HG03066 (cell line): ENCODE data around the gene XRCC5.
A peak's percentile ranks its signal among the peaks of the same experiment; 100 is the strongest.

Experiments
- ATAC-seq: cut with Tn5 transposase; IDR thresholded peaks from one replicate; pipeline ENCODE4 v1.9.1; 2021; ENCODE audit warnings: low read depth; ENCODE audit not compliant: unreplicated experiment

The XRCC5 gene

GRCh38 chr2:216083464-216084281 lies 25.5 kb upstream of the XRCC5 start:
- no peak for ATAC-seq

DNA sequence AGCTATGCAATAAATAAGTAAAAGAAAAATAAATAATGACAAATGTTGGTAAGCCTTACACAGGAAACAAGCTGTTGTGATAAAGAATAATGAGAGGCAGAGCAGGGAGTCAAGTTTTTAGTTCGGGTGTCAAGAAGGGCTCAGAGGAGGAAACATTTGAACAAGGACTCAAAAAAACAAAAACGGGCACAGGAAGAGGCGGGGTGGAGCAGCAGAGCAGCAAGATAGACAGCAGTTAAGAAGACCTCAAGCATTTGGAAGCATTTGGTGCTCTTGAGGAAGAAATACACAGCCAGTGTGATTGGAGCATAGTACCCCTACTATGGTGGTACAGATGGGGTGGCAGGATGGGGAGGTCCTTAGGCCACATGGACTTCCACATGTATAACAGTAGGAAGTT lies 24.6 kb upstream of the XRCC5 start:
- no peak for ATAC-seq

DNA sequence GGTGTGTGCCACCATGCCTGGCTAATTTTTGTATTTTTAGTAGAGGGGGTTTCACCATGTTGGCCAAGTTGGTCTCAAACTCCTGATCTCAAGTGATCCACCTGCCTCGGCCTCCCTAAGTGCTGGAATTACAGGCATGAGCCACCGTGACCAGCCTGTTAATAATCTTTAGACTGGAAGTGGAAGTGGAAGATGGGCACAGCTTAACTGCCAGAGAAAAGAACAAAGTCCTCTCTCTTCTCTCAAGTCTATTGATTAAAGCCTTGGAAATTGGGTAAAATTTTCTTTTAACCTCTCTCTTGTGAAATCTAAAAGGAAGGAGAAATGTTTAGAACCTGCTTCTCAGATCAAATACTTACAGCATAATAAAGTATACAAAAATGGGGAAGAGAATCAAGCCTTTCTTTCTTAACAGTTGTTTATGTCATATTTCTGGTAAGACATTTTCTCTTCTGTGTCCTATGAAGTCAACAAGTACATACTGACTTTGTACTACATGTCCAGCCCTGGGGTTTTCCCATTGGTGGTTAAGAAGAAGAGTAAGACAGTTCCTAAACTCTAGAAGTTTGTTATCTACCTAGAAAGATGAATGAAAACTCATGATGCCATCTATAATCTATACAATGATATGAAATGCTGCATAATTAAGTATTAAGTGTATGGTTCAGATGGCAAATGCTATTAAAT lies 22.8 kb upstream of the XRCC5 start:
- ATAC-seq = no peak

DNA sequence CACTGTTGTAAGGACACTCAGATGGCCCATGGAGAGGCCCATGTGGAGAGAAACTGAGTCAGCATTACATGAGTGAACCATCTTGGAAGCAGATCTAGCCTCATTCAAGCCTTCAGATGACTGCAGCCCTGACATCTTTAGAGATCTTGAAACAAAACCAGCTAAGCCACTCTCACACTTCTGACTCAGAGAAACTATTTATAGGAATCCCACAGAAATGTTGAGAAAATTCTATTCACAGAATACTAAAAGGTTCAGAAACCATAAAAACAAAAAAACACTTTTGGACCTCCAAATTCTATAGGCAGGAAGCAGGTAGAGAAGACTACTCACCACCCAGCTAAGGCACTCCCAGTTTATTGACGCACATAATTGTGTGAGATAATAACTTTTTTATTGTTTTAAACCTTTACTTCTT lies 18.8 kb upstream of the XRCC5 start:
- ATAC-seq = peak; percentile 79

DNA sequence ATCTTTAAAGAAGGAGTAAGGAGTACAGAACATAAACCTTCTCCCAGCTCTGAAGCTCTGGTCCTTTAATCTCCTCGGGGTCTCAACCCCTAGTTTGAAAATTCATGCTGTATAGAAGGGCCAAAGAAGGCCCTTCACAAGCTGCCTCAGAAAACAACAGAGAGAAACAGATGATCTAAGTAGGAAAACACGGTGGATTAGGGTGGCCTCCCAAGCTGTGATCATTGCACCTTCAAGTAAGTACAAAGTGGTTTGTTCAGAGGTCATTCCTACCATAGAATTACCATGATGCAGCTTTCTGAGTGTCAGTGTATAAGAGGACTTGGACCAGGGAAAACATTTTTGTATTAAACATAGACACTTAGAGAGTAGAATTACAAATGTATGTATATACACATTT lies 16.5 kb upstream of the XRCC5 start:
- no peak for ATAC-seq

GRCh38 chr2:216094701-216095100 lies 14.4 kb upstream of the XRCC5 start:
- ATAC-seq = no peak

DNA sequence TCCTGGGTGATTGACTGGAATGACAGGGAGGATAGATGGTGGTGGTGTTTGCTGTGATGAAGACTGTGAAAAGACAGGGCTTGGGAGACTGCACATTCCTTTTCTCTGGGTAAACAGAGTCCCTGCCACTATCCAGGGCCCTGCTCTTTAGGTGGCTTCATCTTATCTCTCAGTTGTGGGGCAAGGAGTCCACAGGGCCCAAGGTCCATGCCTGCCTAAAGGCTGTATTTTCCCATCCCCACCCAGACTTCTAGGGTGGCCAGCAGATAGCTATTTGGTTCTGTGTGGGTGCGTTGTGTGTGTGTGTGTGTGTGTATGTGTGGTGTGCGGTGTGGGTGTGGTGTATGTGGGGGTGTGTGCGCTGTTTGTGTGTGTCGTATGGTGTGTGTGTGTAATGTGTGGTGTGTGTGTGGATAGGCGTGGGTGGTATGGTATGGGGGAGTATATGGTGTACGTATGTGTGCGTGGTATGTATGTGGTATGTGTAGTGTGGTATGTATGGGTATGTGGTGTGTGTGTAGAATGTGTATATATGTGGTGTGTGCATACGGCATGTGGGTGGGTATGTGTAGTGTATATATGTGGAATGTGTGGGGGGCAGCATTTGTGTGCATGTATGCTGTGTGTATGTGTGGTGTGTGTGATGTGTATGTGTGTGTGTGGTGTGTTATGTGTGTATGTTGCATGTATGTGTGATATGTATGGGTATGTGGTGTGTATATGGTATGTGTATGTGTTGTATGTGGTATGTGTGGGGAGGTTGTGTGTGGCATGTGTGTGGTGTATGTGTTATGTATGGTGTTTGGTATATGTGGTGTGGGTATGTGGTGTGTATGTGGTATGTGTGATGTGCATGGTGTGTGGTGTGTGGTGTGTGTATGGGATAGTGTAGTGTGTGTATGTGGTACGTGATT lies 10.5 kb upstream of the XRCC5 start:
- no peak for ATAC-seq

DNA sequence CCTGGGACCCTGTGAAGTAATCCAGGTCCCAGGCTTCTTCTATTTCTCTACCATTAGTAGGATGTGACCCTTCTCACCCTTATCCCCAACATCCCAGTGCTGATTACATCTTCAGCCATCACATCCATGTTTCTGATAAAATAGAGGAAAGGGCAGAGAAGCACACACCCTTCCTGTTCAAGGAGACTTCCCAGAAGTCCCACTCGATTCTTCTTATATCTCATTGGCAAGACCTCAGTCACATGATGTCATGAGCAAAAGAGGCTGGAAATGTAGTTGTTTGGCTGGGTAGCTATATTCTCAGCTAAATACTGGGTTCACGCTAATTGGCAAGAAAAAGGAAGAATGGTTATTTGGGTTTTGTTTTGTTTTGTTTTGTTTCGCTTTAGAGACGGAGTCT lies 8.0 kb upstream of the XRCC5 start:
- no peak for ATAC-seq

DNA sequence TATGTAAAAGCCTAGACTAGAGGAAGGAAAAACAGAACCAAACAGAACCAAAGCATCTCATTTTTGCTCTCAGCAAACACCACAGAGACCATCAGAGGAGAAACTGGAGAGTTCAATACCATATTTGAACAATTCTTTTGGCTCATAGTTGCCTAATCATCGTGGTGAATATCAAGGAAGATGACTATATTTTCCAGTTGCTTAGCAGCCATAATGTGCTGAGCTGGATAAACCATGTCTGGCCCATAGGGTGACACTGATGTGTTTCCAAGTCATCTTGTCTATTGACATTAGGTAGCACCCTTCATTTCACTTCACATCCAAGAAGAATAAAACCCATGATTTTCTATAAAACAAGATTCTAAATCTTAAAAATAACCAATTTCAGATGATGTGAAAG lies 5.9 kb upstream of the XRCC5 start:
- ATAC-seq = no peak

GRCh38 chr2:216104691-216105090 lies 4.5 kb upstream of the XRCC5 start:
- ATAC-seq = no peak

DNA sequence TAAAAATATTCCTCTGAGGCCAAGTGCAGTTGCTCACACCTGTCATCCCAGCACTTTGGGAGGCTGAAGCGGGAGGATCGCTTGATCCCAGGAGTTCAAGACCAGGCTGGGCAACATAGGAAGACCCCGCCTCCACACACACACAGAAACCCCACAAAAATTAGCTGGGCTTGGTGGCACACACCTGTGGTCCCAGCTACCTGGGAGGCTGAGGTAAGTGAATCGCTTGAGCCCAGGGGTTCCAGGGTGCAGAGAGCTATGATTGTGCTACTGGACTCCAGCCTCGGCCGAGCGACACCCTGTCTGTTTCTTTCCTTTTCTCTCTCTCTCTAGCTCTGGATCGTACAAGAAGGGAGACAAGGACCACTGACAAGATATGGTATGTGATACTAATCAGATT lies 1.8 kb upstream of the XRCC5 start:
- no peak for ATAC-seq

GRCh38 chr2:216107760-216108159 lies 1.4 kb upstream of the XRCC5 start:
- no peak for ATAC-seq

DNA sequence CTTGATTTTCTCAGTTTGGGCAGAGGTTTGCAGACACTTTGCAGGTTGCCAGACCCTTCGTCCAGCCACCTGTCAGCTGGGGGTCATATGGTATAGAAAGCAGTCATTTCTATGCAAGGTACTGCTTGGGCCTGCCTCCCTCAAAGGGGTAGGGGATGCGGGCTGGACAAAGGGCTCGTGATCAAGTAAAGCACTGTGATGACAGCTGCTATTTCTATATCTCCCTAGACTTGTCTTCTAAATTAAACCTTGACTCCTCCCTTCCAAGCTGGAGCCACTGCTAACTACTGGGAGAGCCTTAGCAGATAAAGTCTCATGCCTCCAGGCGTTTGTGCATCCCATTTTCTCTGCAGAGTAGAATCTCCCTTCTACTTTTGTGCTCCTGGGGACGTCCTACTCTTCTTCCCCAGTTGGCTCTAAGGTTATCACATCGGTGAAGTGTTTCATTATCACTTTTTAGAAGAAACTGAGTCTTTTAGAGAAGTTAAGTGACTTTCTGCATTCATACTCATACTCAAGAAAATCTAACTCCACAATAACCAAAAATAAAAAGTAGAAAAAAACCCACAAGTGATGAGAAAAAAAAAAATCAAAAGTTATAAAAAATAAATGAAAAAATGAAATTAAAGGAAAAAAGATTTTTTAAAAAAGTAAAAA lies 710 bp upstream of the XRCC5 start:
- no peak for ATAC-seq

GRCh38 chr2:216109962-216110614 lies 940 bp downstream of the XRCC5 start:
- no peak for ATAC-seq

DNA sequence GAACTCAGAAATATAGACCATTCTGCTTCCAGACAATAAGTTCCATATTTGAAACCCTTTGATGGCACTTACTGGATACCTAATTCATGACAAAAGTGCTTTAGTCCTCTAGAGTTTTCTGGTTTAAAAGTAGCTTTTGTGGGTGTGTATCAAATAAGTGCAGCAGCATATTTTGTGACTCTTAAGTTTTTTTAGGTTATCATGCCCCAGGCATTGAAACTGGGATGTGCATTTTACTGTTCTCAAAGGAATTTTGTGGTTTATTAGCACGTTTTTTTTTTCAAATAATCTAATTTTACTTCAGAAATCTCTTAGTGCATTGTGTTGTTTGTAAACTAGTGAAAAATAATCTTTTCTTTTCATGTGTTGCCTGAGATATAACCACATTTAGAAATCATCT lies 1.5 kb downstream of the XRCC5 start:
- ATAC-seq = no peak

DNA sequence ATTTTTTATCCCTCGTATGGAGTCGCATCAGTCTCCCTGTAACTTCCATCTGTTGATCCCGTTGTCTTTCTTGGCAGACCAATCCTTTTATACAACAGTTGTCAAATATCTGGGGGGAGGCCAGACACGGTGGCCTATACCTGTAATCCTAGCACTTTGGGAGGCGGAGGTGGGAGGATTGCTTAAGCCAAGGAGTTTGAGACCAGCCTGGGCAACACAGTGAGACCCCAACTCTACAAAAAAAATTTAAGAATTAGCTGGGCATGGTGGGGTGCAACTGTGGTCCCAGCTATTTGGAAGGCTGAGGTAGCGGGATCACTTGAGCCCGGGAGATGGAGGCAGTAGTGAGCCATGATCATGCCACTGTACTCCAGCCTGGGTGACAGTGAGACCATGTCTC lies 2.0 kb downstream of the XRCC5 start:
- ATAC-seq = no peak

- ATAC-seq = no peak
Measured at GRCh38 chr2:216112926-216113325, 3.8 kb downstream of the XRCC5 start.

DNA sequence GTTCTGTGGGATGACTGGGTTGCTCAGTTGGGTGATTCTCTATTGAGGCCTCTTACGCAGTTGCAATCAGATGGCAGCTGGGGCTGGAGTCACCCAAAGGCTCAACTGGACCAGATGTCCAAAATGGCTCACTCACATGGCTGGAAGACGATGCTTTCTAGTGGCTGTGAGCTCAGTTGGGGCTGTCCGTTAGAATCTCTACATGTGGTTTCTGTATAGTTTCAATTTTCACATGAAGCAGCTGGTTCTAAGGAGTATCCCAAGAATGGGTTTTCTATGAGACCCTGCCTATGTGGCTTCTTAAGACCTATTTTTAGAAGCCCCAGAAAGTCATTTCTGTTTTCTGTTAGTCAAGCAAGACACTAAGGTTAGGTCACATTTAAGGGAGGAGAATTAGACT lies 4.4 kb downstream of the XRCC5 start:
- peak; percentile 77 for ATAC-seq

DNA sequence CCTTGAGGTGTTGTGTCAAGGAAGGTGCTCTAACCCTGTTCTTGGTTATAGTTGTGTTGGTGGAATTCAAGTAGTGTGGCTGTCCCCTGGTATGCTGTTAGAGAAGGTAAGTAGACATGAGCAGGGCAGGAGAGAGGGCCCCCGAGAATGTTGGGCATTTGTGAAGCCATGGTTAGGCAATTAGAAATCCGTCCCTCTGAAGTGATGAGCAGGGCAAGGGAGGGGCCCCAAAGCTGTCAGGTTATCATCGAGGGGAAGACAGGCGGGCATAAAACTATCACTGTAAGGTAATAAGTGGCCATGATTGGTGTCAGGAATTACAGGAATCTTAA lies 5.2 kb downstream of the XRCC5 start:
- ATAC-seq = no peak
